K562 (cell line): ENCODE results near the gene NLRP7. TPM values are rescaled to one million over a fixed set of nuclear protein-coding genes. Genes with fewer than 3 reads are reported as not detected.

ENCODE experiments used
- ATAC-seq: fragments of 200-7000 bp; cut with Tn5 transposase; 3 replicates; pipeline ENCODE4 v1.9.1; 2020; ENCODE audit warnings: moderate library complexity
- BruUV-seq: library from RNA; stranded (reverse); fragments of 400-500 nt; replicated peaks from 2 replicates; lab custom pipeline; 2021; lab: Mats Ljungman, UMichigan
- CTCF ChIA-PET: fragments of 300-600 bp; formaldehyde crosslinking; extraction: SDS; loops from one replicate; lab custom pipeline; 2021; ENCODE audit warnings: low intra/inter-chr PET ratio; lab: Yijun Ruan, JAX
- POLR2A ChIA-PET: fragments of 300-600, 350-650 bp; sonication (Branson Sonifier 250); formaldehyde crosslinking; extraction: SDS; loops from one replicate; lab custom pipeline; 2021; ENCODE audit warnings: antibody characterized with exemption, inconsistent platforms; lab: Yijun Ruan, JAX
- DNase-seq, 4 experiments: peaks; one replicate each; pipeline versions ENCODE4 v3.0.0 to v3.0.0-alpha.2; 2011 to 2018; ENCODE audit warnings: low spot score in 3 of 4, mixed read lengths in 3 of 4; ENCODE audit errors: extremely low read depth in 1 of 4
- FAIRE-seq: peaks from 2 replicates; lab custom pipeline; 2011; peaks lifted over from hg19 to GRCh38; lab: Jason Lieb, UNC
- H2AFZ ChIP-seq: 2 replicates; pipeline ENCODE4 v1.6.0; 2011; ENCODE audit warnings: low read depth, low read length, control low read depth, inconsistent platforms
- H3K27ac ChIP-seq: fragments of 200-600 bp; 3 replicates; pipeline ENCODE4 v1.8.0; 2011; ENCODE audit warnings: low read depth, mild to moderate bottlenecking, control low read depth, inconsistent platforms, low read length, moderate library complexity, mixed read lengths; ENCODE audit errors: extremely low read depth
- H3K27me3 ChIP-seq, 2 experiments: fragments of 300-600 bp in 1 of 2; 2 replicates in 1 of 2; 3 replicates in 1 of 2; pipeline versions ENCODE4 v1.6.0 to v1.8.0; 2011; ENCODE audit warnings: inconsistent platforms in 2 of 2, low read length in 2 of 2, mild to moderate bottlenecking in 1 of 2, mixed read lengths in 1 of 2, moderate library complexity in 1 of 2; ENCODE audit not compliant: control insufficient read depth in 2 of 2, insufficient read depth in 2 of 2
- H3K36me3 ChIP-seq: fragments of 300-600 bp; 3 replicates; pipeline ENCODE4 v1.8.0; 2011; ENCODE audit warnings: mild to moderate bottlenecking, low read length, inconsistent platforms; ENCODE audit not compliant: control insufficient read depth, insufficient read depth
- H3K4me1 ChIP-seq, 2 experiments: fragments of 200-600 bp in 1 of 2; replicated peaks in 1 of 2; 2 replicates in 1 of 2; 3 replicates in 1 of 2; pipeline versions ENCODE4 v1.5.1 to v1.8.0; 2011; ENCODE audit warnings: inconsistent platforms in 2 of 2, low read length in 2 of 2, mild to moderate bottlenecking in 1 of 2, mixed read lengths in 1 of 2, moderate library complexity in 1 of 2; ENCODE audit not compliant: control insufficient read depth in 2 of 2, insufficient read depth in 2 of 2
- H3K4me2 ChIP-seq: 2 replicates; pipeline ENCODE4 v1.6.1; 2011; ENCODE audit warnings: low read length, control low read depth, inconsistent platforms, mixed read lengths; ENCODE audit not compliant: insufficient read depth
- H3K4me3 ChIP-seq: fragments of 200-600 bp; sonication (generic), shearing (Covaris generic); 2 replicates; pipeline ENCODE4 v1.5.1; 2016; ENCODE audit warnings: control low read depth, inconsistent platforms
- H3K79me2 ChIP-seq: fragments of 200-600 bp; 3 replicates; pipeline ENCODE4 v1.8.0; 2011; ENCODE audit warnings: low read length, inconsistent platforms; ENCODE audit not compliant: control insufficient read depth, insufficient read depth
- H3K9ac ChIP-seq, 2 experiments: 2 replicates each; pipeline versions ENCODE4 v1.6.0 to v1.6.1; 2011; ENCODE audit warnings: low read depth in 2 of 2, low read length in 2 of 2, control low read depth in 1 of 2, inconsistent platforms in 1 of 2, mild to moderate bottlenecking in 1 of 2, mixed read lengths in 1 of 2; ENCODE audit not compliant: insufficient read depth in 1 of 2
- H3K9me1 ChIP-seq: one replicate; pipeline ENCODE4 v1.6.0; 2011; ENCODE audit warnings: inconsistent platforms, mild to moderate bottlenecking, low read length, moderate library complexity; ENCODE audit not compliant: control insufficient read depth, insufficient read depth
- H3K9me3 ChIP-seq: replicated peaks from 2 replicates; pipeline ENCODE4 v1.5.1; 2011; ENCODE audit warnings: low read depth, low read length, inconsistent platforms; ENCODE audit not compliant: control insufficient read depth, insufficient read depth
- H4K20me1 ChIP-seq: replicated peaks from 2 replicates; pipeline ENCODE4 v1.6.1; 2011; ENCODE audit warnings: low read length, inconsistent platforms, mixed read lengths; ENCODE audit not compliant: control insufficient read depth, insufficient read depth
- CBX1 ChIP-seq: sonication (generic); IDR thresholded peaks from 2 replicates; pipeline ENCODE4 v1.6.1; 2016; ENCODE audit warnings: antibody characterized with exemption, low read depth, mild to moderate bottlenecking
- CEBPG ChIP-seq, 3 experiments: fragments of 200-800 bp in 1 of 3; sonication (Bioruptor generic) in 1 of 3; sonication (generic) in 1 of 3; formaldehyde crosslinking in 1 of 3; IDR thresholded peaks in 2 of 3; conservative IDR thresholded peaks in 1 of 3; 2 replicates each; pipeline versions ENCODE4 v1.6.1 to v1.8.0; 2016 to 2022; ENCODE audit warnings: missing compliant biosample characterization in 2 of 3, missing genetic modification characterization in 2 of 3, mild to moderate bottlenecking in 1 of 3, missing genetic modification reagents in 1 of 3
- FOXO4 ChIP-seq: fragments of 450-650 bp; formaldehyde crosslinking; IDR thresholded peaks from 2 replicates; pipeline ENCODE4 v1.4.0; 2020; ENCODE audit warnings: mild to moderate bottlenecking, moderate library complexity
- HDAC2 ChIP-seq: fragments of 450-650 bp; IDR thresholded peaks from 2 replicates; pipeline ENCODE4 v1.6.1; 2016; ENCODE audit warnings: mild to moderate bottlenecking
- HMGXB4 ChIP-seq: sonication (generic); formaldehyde crosslinking; IDR thresholded peaks from 2 replicates; pipeline ENCODE4 v1.8.1; 2023; ENCODE audit warnings: mild to moderate bottlenecking, missing genetic modification reagents
- HSF4 ChIP-seq: fragments of 250-450 bp; sonication (Bioruptor Pico); IDR thresholded peaks from 2 replicates; pipeline ENCODE4 v2.1.2; 2022; ENCODE audit warnings: mild to moderate bottlenecking, moderate library complexity, borderline replicate concordance
- KDM1A ChIP-seq, 2 experiments: fragments of 450-650 bp; IDR thresholded peaks; 2 replicates each; pipeline ENCODE4 v1.6.1; 2016; ENCODE audit warnings: mild to moderate bottlenecking in 2 of 2
- L3MBTL2 ChIP-seq: fragments of 450-650 bp; IDR thresholded peaks from 2 replicates; pipeline ENCODE4 v1.6.1; 2016; ENCODE audit warnings: mild to moderate bottlenecking, moderate library complexity
- PRPF4 ChIP-seq: fragments of 200-400 bp; formaldehyde crosslinking; IDR thresholded peaks from one replicate; pipeline ENCODE4 v1.6.1; 2017; ENCODE audit warnings: low read length, low read depth, mild to moderate bottlenecking; ENCODE audit not compliant: insufficient read depth, poor library complexity, severe bottlenecking
- RBBP5 ChIP-seq: fragments of 200-600 bp; sonication (generic); IDR thresholded peaks from 2 replicates; pipeline ENCODE4 v1.6.1; 2012; ENCODE audit warnings: borderline replicate concordance, mild to moderate bottlenecking, low read length, control low read depth, inconsistent platforms; ENCODE audit not compliant: insufficient read depth, poor library complexity, severe bottlenecking
- SREBF1 ChIP-seq: fragments of 150-350 bp; IDR thresholded peaks from 2 replicates; pipeline ENCODE4 v1.6.1; 2014; ENCODE audit warnings: antibody characterized with exemption, low read depth, low read length, borderline replicate concordance
- TBL1XR1 ChIP-seq, 2 experiments: IDR thresholded peaks; 2 replicates each; pipeline ENCODE4 v1.6.1; 2012; ENCODE audit warnings: improper control_type of control experiment in 2 of 2, low read length in 2 of 2, mild to moderate bottlenecking in 1 of 2
- TCF7 ChIP-seq: sonication (generic); IDR thresholded peaks from 2 replicates; pipeline ENCODE4 v1.6.1; 2016; ENCODE audit warnings: antibody characterized with exemption, borderline replicate concordance
- U2AF1 ChIP-seq: fragments of 200-400 bp; formaldehyde crosslinking; optimal IDR thresholded peaks from 2 replicates; pipeline ENCODE3; 2017; ENCODE audit warnings: mild to moderate bottlenecking, low read depth, low read length, moderate library complexity
- U2AF2 ChIP-seq: fragments of 200-400 bp; formaldehyde crosslinking; optimal IDR thresholded peaks from 2 replicates; pipeline ENCODE3; 2017; ENCODE audit warnings: low read depth, mild to moderate bottlenecking, low read length
- ZHX1 ChIP-seq: fragments of 150-350 bp; conservative IDR thresholded peaks from 2 replicates; pipeline ENCODE4 v1.6.1; 2014; ENCODE audit warnings: low read length
- WGBS: fragments of 100-300 bp; shearing (Covaris generic); methylation state at CpG from one replicate; pipeline ENCODE4 v1.1.6; 2016; ENCODE audit warnings: low coverage, mixed read lengths; ENCODE audit not compliant: insufficient coverage; ENCODE audit errors: missing lambda C conversion rate; 5-methylcytosine and 5-hydroxymethylcytosine counted together
- in situ Hi-C: fragments of 300-500 bp; cut with MboI; formaldehyde crosslinking; loops from 4 replicates; pipeline ENCODE4 v1.15.0; 2018; ENCODE audit warnings: inconsistent platforms, mixed read lengths
- intact Hi-C: fragments of 100-400 bp; cut with micrococcal nuclease; formaldehyde crosslinking; loops from 2 replicates; pipeline ENCODE4 v1.14.2; 2022
- polyA plus RNA-seq, 8 experiments: library from polyadenylated mRNA; depleted of rRNA in 4 of 8; stranded (reverse) in 5 of 8; unstranded in 3 of 8; fragments of >200 nt; fragmentation: Nextera tagmentation in 2 of 8; fragmentation: Illumina TruSeq in 1 of 8; extraction: Ambion mirVana in 2 of 8; extraction: Trizol in 1 of 8; gene quantifications; 2 replicates each; pipeline versions ENCODE4 v1.2.1 to v1.2.3, GENCODE V29; 2011 to 2014; ENCODE audit warnings: inconsistent platforms in 1 of 8, missing spikeins in 1 of 8
- total RNA-seq, 7 experiments: library from RNA; depleted of rRNA in 6 of 7; stranded (reverse); fragments of >200 nt in 6 of 7; fragmentation: Illumina TruSeq in 2 of 7; extraction: Trizol in 2 of 7; gene quantifications; 2 replicates each; pipeline versions ENCODE4 v1.2.1 to v1.2.3, GENCODE V29; 2011 to 2021; ENCODE audit warnings: low replicate concordance in 1 of 7

Gene NLRP7
- total and polyA plus RNA-seq, 9 of the 15 experiments (the other 6 are each of a cell fraction or from before 2014, with no cell fraction given): 0.03 to 0.22 (median 0.09) TPM; not detected in 3

GRCh38 chr19:54959840-54960239, 12.5 kb upstream of the NLRP7 start (continued):
- TF ChIP-seq PRPF4: no peak
- TF ChIP-seq CEBPG (CRISPR knock-in tag; IDR thresholded peaks at IDR 0.05): no peak
- TF ChIP-seq CEBPG (tag; conservative IDR thresholded peaks at IDR 0.05 in 1 of 2, IDR thresholded peaks at IDR 0.05 in 1 of 2): no peak
- TF ChIP-seq HMGXB4: no peak
- 0 out of 2 replicates have a peak, but pooled peaks have one; percentile 53 for TF ChIP-seq HDAC2
- TF ChIP-seq TBL1XR1 (IDR thresholded peaks at IDR 0.05; ENCODE audit: low read length in 2 of 2): peak in 1 of 2 experiments; percentile 60; a peak in 1 of 4 replicates
- TF ChIP-seq CBX1: peak; percentile 80; the same call in 1 of the 2 replicates
- peak; percentile 44 to 54 for TF ChIP-seq KDM1A (IDR thresholded peaks at IDR 0.05)
- TF ChIP-seq U2AF1: no peak

GRCh38 chr19:54955376-54955775, 8.0 kb upstream of the NLRP7 start:
- DNase-seq: no peak
- no peak overlapping the region for H3K4me3 ChIP-seq
- H3K9me3 ChIP-seq: no peaks in the 10 kb centered on the region
- H4K20me1 ChIP-seq: no peaks in the 10 kb centered on the region
- no TSS peak for BruUV-seq
- H3K27ac ChIP-seq: no peak overlapping the region
- H3K79me2 ChIP-seq: no peaks in the 10 kb centered on the region
- no peak for FAIRE-seq
- intact Hi-C loops (no loop called here), in situ Hi-C loops (no loop called here)
- ATAC-seq: no peak
- H3K4me2 ChIP-seq: no peak overlapping the region
- no peak overlapping the region for H3K9ac ChIP-seq
- H2AFZ ChIP-seq: no peak overlapping the region
- peaks cover 9 to 15% of the 10 kb centered on the region in 2 experiments; a peak in 3 of 5 replicates for H3K27me3 ChIP-seq
- POLR2A ChIA-PET: no interaction called here
- no peaks in the 10 kb centered on the region for H3K36me3 ChIP-seq
- no peaks in the 10 kb centered on the region for H3K9me1 ChIP-seq
- 18% methylated on average over 11 of the region's 11 CpGs for WGBS
- H3K4me1 ChIP-seq: peaks cover 11 to 16% of the 10 kb centered on the region in 2 experiments; a peak in 4 of 5 replicates
- CTCF ChIA-PET: no interaction called here
- TF ChIP-seq SREBF1 (no peak), L3MBTL2 (no peak), TCF7 (no peak), FOXO4 (CRISPR knock-in tag) (no peak), ZHX1 (no peak), U2AF2 (no peak), RBBP5 (no peak), HSF4 (CRISPR knock-in tag) (no peak)
